Measurements from ENCODE around the gene DMAP1. TPM values are rescaled to one million over a fixed set of nuclear protein-coding genes. Genes with fewer than 3 reads are reported as not detected.

The DMAP1 gene
- total RNA-seq, 1 donor from 2014 or later = 34.8 TPM

DNA sequence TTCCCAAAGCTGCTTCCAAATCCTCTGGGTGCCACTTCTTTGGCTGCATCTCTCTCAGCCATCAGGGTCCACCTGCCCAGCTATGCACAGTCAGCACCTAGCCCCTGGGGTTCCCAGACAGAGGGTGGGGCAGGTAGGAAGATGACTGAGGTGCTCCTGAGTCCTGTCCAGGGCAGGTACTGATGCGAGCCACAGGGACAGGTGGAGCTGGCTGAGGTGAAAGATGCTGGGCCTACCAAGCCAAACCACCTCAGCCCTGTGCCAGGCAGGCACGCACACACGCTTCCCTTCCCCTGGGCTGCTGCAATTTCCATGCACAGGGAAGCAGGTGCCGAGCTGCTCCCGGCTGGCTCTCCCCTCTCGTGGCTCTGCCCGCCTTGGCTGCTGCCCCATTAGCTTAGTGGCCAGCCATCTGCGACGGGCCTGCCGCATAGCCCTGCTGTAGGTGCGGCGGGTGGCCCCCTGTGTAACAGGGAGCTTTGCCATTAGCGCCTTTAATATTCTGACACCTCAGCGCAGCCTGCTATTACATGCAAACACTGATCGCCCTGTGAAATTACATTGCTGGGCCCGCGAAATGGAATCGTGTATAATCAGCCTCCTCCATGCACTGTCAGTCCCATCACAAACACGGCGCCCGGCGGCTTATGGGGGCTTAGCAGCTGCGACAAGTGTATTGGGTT is 38.9 kb downstream of the DMAP1 start:
- no peak for DNase-seq (ENCODE audit: low read depth, low spot score)

DNA sequence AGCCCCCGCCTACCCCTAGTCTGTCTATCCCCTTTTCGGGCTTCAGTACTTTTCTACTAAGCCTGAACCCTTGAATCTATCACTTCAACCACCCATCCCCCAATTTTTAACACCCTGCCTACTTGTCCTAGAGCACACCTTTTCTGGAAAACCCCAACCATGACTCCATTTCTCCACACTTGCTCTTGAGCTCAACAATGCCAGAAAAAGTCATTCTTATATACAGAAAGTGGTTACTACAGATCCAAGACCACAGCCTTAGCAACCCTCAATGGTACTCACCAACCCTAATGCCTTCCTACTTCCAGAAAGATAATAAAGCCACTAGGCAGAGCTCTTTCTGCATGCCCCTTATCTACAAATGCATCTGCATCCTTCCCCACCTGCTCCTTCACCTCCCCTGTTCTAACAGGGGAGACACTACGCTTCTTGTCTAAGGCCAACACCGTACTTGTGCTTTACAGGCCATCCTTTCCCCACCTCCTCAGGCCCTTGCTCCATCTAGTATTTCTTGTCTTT is 41.2 kb downstream of the DMAP1 start:
- DNase-seq (ENCODE audit: low read depth, low spot score) = no peak

DNA sequence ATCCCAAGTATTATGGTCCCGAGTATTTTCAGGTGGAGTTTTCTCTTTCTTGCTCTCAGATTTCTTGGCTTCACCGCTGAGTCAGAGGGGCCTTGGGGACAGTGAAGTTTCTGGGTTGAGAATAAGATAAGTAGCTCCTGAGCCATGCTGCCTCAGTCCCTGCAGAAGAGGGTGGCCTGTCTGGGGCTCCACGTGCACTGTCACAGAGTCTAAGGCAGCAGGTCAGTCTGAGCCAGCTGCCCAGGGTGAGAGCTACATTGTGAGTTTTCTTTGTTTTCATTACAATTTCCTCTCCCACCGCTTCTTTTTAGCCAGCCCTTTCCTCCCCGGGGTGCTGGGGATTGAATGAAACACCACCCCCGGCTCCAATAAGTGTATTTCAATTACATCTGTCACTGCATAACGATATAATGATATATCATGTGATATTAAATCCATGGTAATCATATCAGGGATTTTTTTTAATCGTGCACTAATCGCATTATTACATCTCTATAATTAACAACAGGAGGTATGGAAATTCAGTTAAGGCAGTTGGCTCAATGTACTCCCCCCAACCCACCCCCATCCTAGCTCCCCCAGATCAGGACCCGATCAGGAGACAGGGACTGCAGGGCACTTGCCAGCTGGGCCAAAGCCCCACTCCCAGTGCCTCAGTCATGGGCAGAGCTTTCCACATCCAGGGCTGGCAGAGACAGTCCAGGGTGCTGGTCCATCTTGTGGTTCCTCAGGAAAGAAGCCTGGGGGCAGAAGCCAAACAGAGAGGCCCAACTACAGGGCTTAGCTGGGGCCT is 43.7 kb downstream of the DMAP1 start:
- DNase-seq (ENCODE audit: low read depth, low spot score) = no peak

DNA sequence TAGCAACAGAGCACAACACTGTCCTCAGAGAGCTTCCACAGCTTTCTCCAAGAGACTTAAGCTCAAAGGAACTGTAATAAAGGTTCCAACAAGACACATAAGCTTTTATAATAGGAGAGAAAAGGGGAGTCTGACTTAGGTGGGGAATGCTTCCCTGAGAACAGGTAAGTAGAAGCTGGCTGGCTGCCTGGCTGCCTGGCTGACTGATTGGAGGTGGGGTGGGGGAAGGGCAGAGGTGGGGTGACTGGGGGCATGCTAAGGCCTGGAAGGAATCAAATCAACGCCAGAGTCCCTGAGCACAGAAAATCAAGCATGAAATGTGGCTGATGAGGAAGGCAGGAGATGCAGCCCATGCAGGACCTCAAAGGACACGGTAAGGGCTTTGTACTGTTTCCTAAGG is 45.8 kb downstream of the DMAP1 start:
- no peak for DNase-seq (ENCODE audit: low read depth, low spot score)

DNA sequence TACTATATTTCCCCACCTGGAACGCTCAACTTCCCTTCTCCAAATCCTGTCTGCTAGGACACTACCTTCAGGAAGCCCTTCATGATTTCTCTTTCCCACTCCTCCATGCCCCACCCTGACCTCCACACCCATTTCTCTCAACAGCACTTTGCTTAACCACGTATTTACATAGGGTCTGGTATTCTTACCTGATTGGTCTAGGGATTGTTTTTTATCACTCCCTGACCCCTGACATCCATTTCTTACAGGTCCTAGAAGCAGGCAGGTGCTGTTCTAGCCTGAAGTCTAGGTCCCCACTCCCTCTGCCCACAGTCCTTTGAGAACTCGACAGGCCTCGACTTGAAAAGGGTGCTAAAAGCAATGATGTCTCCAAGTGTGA is 47.5 kb downstream of the DMAP1 start:
- no peak for DNase-seq (ENCODE audit: low read depth, low spot score)

DNA sequence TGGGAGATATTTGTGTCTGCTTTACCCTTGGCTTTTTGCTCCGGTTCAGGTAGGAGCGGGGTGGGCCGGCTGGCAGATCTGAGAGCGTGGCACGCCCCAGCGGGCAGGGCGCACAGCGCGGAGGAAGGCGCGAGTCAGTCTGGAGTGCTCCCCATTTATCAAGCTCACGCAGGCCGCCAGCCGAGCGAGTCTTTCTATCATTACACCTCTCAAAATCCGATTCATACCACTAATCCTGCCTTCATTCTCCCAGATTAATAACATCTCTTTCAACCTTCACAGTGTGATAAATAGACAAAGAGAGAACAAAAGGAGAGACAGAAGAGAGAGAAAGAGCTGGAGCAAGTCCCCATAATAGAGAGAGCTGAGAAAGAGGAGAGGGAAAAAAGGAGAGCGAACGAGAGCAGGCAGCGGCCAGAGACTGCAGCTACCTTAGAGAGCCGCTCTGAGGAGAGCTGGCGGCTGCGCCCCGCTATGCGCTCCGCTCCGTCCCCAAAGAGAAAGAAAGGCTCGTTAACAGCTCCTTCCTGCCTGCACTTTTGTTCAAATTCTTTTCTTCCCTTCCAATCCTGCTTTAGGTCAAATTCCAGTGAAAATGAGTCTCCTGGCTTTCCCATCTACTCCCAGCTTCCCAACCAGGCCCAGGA is 48.0 kb downstream of the DMAP1 start:
- DNase-seq (ENCODE audit: low read depth, low spot score) = no peak

DNA sequence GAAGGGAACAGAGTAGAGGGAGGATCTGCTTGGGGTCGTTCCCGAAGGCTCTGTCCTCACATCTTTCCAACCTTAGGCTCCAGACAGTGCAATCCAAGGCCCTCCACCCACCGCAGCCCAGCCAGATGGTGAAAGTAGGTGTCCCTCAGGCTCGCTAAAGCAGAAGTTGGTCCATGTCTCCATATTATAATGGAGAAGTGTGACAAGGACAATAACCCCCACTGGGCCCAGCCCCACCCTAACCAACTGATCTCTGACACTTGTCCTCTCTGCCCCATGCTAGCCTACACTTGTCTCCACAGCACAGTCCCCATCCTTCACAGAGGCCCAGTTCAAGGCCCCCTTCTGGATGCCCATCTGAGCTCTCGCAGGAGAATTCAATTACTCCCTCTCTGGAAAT is 48.7 kb downstream of the DMAP1 start:
- no peak for DNase-seq (ENCODE audit: low read depth, low spot score)

DNA sequence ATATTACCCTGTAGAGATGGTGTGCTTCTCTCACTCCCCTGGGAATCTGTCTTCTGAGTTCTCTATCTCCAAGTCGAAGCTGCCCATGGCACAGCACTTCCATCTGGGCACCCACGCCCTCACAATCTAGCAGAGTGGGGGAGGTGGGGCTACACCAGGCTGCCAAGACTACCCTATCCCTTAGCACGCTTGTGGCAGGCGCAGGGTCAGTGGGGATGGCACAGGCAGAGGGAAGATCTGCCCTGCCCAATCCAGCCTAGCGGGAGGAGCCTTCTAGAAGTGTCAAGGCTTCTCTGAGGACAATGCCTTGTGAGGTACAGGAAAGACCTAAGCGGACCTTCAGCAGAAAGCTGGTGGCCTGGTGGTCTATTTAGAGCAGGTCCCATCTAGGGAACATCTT is 49.1 kb downstream of the DMAP1 start:
- no peak for DNase-seq (ENCODE audit: low read depth, low spot score)

DNA sequence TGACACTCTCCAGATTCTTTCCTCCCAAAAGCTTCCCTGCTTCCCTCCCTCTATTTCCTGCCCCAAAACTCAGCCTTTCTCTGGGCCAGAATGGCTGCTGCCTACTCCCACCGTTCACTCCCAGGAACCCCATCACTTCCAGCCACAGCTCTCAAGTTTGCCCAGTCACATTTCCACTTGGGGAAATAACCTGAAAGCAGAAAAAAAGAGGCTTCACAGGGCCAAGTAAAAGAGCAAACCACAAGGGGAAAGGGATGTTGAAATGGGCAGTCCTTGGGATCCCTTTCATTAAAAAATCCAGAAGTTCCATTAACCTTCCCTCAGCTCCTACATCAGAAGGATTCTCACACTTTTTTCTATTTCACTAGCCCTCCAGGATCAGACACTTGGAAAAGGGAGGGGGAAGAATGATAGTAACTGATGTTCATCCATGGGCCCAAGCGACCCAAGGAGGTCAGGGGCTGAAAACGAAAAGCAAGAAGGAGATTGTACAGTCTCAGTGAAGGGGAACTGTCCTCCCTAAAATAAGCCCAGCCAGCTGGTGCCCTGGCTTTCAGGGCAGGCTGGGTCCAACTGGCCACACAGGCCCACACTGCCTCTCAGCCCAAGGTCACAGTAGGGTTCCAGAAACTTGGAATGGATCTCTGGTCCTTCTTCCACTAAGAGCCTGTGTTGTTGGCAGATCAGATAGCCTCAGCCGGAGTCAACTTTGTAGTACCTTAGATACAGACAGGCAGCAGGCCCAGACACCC is 49.7 kb downstream of the DMAP1 start:
- no peak for DNase-seq (ENCODE audit: low read depth, low spot score)

DNA sequence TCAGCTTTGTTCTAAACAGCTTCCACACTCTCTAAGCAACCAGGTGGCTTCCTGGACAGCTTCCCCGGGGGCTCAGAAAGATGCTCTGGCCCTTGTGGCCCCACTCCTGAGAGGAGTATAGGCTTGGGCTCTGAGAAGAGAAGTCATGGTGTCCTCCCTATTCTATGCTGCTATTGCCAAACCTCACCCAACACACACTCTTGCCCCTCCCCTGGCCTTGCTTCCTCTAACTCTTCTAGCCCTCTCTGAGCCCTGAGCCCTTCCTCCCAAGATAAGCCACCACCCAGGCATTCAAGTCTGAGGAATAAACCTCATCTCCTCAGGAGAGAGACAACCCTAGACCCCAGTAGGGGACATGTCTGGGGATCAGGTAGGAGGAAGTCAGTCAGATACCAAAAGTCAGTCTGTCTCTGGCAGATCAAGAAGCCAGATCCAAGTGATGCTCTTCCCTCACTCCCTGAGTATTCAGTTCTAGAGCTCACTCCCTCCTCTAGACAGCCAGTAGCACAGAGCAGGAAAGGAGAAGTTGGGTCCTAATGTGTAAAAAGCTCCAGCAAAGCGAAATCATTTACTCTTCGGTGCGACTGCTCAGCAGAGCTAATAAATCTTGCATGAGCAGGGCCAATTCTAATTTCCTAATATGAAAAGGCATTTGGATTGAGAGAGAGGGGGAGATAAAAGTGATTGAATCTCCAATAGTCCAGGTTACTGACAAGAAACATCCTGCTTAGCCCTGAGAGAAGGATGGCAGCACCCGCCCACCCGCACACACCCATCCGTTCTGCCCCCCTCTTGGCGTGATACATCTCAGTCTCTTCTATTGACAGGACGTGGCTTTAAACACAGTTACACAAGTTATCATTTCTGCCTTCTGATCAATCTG is 50.5 kb downstream of the DMAP1 start:
- DNase-seq (ENCODE audit: low read depth, low spot score) = no peak

DNA sequence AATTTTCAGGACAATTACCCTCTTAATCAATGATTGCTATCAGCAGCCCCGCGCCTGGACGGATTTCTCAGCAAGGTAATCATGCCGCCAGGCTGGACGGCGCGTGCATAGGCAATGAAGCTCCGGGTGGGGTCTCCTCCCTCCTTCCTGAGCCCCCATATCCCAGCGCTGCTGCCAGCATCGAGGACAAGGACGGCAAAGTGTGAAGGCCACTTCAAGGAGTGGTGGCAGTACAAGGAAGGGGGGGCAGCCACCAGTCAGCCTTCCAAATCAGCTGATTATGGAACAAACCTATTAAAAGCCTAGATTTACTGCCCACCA is 51.1 kb downstream of the DMAP1 start:
- no peak for DNase-seq (ENCODE audit: low read depth, low spot score)

DNA sequence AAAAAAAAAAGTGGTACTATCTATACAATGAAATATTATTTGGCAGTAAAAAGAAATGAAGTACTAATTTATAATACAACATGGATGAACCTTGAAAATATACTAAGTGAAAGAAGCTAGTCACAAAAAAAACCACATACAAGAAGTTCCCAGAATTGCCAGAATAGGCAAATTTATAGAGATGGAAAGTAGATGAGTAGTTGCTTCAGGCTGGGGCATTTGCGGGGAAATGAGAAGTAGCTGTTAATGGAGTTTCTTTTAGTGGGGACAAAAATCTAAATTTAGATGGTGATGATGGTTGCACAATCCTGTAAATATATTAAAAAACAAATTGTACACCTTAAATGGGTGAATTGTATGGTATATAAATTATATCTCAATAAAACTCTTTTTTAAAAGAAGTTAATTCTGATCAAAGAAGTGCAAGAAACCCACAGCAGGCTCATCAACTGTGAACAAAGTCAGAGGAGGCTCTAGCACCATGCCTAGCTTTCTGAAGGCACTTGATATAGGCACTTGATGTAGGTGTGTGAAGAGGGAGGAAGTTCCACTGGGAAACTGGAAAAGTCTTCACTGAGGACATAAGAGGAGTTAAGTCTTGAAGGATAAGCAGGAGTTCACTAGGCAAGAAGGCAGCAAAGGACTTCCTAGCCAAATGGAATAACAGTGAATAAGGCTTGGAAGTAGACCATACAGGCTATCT is 52.5 kb downstream of the DMAP1 start:
- no peak for DNase-seq (ENCODE audit: low read depth, low spot score)

DNA sequence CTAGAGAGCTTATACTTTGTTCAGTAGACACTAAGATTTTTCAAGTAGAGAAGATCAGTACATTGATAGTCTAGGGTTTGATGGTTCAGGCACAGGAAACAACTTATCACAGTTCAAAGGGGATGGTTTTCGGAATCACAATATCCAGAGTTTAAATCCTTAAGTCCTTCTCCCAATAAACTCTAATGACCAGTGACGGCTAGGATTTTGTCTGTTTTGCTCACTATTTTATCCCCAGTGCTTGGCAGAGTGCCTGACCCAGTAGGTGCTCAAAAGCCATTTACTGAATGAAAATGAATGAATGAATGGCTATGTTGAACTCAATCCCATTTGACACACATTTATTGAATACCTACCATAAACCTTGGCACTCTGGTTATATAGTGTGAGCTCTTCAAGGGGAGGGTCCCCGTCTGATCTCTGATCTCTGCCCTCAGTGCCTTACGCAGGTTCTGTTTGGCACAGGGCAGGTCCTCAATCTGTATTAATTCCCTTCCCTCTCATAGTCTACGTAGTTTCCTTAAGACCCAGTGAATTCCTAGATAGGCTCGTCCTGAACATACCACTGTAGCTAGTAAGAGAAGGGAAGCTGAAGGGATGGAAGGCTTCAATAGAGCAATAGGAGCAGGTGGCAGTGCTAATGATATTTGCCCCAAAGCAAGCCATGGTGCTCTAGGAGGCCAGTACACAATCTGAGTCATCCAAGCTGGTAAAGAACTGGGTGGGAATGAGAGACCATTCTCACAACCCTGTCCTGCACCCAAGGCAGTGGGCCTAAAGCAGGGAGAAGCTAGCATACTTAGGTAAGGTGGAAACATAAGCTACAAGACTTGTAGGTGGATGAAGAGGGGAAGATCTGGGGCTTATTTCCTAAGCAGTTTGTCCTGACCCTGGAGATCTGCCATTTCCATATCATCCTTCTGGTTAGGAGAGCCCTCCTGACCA is 53.4 kb downstream of the DMAP1 start:
- no peak for DNase-seq (ENCODE audit: low read depth, low spot score)

DNA sequence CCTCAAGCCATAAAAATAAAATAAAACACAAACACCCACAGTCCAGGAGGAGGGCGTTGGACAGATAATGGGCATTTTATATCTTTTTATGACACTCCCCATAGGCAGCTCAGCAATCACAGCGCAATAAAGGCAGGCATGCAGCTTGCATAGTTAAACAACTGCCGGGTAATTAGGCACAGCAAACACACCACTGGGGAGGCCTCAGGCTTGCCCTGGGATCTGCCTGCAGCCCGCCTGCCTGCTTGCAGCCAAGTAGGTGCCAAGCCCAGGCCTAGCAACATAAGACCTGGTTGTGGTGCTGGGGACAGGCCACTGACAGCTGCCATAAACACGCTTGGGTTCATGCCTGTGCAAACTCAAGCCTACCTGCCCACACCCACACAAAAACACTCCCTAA is 54.2 kb downstream of the DMAP1 start:
- no peak for DNase-seq (ENCODE audit: low read depth, low spot score)

DNA sequence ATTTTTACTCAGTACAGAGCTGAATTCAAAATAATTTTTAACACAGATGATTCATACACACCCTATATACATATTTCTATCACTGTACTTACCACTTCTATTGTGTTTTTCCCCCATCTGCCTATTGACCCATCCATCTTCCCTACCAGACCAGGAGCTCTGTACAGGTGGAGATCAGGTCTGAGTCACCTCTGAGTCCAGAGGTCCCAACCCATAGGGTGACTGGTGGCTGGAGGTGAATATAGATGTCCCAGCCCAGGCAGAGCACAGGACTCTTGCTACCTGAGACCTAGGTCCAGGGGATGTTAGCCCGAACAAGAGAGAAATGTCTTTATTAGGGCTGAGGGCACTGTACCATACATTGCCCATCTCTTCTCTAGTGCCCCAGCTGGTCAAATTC is 54.8 kb downstream of the DMAP1 start:
- no peak for DNase-seq (ENCODE audit: low read depth, low spot score)
